GM19372 (cell line): ENCODE measurements around the gene PRPF8.

Experiments used
- ATAC-seq: cut with Tn5 transposase; IDR thresholded peaks from one replicate; pipeline ENCODE4 v1.9.1; 2021; ENCODE audit warnings: mild to moderate bottlenecking, low read depth, moderate library complexity; ENCODE audit not compliant: unreplicated experiment

Gene PRPF8

DNA sequence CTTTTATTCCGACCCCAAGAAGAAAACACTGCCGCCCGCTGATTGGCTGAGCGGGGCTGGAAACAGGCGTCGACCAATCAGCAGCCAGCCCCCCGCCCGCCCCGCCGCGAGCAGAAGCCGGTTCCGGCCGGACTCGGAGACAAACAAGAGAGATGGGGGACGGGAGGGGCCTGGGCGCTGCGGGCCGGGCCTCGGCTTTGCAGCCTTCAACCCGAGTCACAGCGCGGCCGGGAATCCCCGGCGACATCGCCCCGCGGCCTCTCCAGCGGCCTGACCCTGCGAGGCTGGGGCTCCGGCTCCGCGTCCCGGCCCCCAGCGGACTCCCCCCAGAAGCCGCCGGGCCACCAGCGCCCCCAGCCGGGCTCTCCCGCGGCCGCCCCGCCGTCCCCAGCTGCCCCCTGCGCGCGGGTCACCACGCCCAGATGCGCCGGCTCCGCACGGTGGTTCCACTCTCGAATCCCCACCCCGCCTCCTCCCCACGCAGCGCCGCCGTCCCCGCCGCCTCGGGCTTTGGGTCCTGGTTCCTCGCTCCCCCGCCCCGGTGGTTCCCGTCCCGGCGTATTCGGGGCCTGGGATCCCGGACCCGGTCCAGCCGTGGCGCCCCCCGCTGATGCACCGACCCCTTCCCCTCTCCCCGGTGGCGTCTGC is 55.7 kb downstream of the PRPF8 start:
- ATAC-seq = peak; percentile 56

DNA sequence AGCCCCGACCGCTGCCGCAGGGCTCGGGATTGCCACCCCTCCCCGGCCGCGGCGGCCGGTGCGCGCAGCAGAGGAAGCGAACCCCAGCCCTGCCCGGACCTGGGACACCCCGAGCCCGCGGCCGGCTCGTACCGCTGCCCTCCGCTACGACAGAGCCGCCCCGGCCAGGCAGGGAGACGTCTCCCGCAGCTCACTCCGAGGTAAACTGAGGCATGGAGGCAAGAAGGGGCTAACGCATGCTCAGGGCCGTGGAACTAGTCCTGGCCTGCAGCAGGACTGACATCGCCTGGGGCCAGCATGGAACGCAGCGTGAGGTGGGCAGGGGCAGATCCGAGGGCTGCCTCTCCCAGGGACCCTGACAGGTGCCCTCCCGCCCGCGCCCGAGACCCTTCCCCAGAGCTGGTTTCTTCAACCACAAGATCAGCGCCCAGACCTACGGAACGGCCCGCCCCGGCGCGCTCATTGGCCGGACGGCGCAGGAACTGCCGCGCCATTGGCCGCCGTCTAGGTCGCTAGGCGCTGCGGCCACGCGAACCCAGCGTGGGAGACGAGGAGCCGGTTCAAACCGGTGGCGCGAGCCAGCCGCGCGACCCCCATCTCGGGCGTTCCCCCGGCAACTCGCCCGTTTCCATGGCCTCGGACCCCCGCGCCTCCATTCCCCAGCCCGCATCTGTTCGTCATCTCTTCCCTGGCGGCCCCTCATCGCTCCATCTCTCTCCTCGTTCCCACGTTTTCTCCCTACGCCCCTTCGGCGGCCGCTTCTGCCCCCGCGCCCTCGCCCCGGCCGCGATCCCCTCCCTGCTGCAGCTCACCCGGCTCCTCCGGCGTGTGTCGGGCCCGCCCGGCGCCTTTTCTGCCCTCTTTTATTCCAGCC is 56.4 kb downstream of the PRPF8 start, which contains the start of gene SLC43A2:
Gene SLC43A2, minus strand, starts transcription at position 853 of the 874 bp plus-strand sequence. CDS start 960 bp downstream, outside the sequence.
- peak; percentile 58 for ATAC-seq

DNA sequence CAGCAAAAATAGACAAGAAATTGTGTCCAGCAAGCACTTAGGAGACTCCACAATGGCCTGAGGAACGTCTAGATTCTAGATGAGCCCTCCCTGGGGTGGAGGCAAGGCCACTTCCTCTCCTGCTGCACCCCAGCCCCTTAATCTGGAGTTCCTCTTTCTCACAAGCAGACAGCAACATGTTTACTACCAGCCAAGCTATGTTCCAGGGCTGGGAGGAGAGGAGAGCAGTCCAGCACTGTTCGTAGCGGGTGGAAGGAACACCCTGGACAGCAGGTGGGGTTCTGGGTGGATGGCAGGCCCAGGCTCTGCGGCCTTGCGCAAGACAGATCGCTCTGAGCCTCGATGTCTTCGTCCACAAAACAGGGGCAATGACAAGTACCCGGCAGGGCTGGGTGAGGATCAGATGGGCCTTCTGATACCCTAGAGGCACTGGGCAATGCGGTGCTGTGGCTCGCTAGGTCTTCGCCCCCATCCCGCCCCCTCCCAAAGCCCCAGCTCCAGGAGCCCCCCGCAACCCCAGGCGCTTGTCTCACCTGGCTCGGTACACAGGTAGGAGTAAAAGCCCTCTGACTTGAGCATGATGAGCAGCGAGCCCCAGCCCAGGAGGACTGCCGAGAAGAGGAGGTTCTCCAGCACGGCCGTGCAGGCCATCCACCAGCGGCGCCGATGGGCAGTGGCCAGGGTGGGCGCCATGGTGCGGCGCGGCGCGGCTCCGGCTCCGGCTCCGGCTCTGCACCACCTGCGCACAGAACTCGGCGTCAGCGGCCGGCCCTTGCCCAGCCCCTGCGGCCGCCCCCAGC is 57.3 kb downstream of the PRPF8 start:
- no peak for ATAC-seq

DNA sequence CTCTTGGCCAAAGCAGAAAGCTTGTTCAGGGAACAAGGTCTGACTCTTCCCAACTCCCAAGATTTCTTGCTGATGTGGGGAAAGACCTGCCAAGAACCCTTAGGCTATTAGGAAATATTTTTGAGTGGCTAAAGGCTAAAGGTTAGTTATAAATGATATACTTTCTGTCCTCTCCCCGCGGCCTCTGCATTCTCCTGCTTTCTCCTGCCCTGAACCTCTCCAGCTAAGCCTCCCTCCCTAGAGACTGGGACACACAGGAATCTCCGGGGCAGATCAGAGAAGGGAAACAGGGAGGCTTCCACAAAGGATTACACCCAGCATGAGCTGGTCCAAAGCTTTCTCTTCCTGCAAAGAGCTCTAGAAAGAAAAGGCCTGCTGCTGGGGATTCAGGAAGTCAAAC is 58.3 kb downstream of the PRPF8 start:
- no peak for ATAC-seq

DNA sequence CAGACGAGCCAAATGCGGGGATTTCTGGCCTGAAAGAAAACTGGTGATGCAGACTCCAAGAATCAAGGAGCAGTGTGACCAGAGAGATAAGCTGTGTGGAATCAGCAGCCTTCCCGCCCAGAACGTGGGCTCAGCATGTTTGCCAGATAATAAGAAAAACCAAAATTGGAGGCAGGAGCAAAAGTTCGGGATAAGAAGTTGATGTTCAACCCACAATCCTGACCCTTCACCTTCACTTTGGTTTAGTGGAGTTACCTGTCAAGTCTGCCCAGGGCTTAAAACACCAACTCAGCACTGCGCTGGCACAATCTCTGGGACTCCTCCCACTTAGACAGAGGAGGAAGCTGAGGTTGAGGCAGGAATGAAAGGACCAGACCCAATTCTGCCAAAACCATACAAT is 59.1 kb downstream of the PRPF8 start:
- no peak for ATAC-seq

DNA sequence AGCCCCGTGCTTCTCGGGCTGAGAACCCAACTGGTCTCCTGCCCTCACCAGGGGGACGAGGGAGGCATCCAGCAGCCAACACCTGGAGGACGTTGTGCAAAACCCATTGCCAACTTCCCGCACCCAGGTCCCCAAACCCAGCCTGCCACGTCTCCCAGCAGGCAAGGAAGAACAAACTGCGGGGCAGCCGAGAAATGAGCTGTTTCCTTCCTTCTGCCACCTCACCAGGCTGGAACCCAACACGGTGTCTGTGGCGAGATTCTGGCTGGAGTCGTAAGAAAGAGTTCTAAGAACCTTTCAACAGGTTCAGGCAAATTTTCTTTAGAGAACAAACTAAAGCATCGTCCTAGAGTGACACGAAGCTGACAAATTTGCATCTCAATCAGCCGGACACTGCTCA is 59.6 kb downstream of the PRPF8 start:
- ATAC-seq = no peak

DNA sequence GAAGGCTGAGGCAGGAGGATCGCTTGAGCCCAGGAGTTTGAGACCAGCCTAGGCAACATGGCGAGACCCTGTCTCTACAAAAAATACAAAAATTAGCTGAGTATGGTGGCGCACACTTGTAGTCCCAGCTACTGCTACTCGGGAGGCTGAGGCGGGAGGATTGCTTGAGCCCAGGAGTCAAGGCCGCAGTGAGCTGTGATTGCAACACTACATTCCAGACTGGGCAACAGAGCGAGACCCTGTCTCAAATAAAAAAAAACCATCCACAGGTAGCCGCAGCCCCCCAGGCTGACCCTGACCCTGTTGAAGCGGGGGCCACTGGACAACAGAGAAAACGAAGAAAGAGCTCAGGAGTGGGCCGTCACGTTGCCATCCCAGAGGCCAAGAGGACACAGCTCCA is 60.0 kb downstream of the PRPF8 start:
- no peak for ATAC-seq

DNA sequence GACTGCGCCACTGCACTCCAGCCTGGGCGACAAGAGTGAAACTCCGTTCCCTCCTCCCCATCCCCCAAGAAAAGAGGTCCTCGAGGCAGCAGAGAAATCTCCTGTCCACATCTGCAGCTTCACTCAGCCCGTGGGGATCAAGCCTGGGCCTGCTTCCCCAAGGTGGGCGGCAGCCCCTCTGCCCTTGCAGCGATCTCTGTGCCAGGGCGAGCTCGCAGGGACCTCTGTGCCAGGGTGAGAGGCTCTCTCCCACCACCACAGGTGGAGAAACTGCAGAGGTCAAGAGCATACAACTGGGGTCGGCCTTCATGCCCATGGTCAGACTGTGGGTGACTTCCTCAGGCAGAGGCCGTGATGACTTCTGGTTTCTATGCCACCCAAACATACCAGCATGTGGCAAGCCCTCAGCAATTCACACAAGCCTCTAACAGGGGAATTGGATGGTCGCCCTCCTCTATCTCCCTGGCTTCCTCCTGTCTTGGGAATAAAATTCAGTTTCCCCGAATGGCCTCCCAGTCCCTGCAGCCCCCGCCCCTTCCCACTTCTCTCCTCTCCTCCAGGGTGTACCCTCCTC is 61.5 kb downstream of the PRPF8 start:
- ATAC-seq = no peak

DNA sequence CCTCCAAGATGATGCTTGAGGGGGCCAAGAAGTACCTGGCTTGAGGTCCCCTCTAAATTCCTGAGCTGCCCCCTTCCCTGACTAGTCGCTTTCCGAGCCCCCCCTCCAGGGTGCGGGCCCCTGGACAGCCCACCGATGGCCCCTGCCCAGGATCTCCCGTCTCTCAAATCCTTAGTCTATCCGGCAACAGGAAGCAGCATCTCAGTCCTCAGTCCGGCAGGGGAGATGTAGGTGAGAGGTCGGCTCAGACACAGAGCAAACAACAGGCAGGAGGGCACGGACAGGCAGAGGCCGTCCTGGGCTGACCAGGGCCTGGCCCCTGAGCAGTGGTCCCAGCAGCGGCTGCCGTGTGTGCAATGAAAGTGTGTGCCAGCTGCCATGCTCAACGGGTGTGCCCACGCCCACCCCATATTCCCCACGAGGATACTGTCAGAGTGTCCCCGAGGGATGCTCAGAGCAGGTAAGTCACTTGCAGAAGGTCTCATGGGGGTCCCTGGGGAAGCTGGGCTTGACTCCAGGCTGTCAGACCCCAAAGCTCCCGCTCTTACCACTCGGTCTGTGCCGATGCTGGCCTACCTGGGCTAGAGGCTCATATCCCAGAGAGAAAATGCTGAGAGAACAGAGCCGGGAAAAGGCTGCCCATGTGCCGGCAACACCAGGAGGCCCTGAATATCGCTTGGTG is 63.3 kb downstream of the PRPF8 start:
- ATAC-seq = no peak

DNA sequence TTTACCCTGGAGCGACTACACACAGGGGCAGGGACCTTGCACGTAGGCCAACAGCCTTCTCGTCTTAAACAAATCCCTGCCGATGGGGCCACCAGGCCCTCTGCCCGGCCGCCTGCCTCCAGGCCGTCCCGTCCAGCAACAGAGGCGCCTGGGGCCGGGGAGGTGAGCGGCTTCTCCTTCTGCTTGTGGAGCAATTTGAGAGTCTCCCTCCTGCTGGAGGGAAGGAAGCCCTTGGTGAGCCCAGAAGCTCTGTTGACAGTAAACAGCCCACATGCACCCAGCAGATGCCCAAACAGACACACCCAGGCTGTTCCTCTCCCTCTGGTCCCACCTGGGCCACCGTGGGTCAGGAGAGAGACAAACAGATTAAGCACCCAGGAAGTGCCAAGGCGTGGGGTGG is 64.2 kb downstream of the PRPF8 start:
- no peak for ATAC-seq

DNA sequence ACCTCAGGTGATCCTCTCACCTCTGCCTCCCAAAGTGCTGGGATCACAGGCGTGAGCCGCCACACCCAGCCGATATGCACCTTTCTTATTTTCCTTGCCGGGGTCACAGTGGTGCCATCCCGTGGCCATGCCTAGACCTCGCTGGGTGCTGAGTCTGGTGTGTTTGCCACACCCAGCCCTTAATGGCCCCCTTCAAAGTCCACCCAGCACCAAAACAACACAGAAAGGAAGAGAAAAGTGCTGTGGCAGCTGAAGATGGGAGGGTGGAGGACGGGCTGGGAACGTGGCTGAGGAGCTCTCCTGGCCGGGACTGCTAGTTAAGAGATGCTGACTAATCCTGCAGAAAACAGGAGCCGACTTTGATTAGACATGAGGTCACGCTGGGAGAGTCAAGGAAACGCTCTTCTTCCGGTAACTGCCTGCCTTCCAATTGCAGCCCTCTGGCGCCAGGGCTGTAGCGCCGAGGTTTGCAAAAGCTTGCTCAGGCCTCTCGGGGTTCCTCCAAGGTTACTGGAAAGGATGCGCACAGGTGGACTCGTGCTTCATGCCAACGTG is 67.0 kb downstream of the PRPF8 start:
- ATAC-seq = no peak

DNA sequence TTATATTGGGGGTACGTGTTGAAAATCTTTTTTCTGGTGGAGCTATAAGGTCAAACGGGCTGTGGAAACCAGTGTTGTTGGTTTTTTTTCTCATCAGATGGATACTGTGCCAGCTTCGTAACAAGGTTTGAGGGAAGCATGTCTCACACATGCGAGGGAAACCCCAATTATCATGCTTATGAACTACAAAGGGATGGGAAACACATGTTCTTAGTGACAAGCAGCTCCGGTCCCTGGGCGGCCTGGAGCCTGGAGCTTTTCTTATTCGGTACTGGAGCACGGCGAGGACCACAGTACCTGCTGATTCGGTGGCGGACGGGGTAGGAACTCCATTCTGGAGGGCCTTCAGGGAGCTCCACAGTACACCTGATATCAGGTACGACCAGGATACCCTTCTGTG is 68.6 kb downstream of the PRPF8 start:
- no peak for ATAC-seq

DNA sequence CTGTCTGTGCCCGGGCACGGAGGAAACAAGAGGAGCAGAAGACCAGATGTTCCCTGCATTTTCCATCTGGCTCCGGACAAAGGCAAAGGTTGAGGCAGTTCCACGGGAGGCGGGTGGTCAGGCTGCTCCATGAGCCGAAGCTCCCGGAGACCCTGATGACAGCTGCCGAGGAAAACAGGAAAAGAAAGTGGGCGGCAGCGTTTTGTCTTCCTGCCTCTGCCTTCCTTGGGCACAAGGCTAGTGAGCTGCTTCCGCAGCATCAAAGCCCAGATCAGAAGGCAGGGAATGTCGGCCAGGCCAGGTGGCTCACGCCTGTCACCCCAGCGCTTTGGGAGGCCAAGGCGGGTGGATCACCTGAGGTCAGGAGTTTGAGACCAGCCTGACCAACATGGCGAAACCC is 72.3 kb downstream of the PRPF8 start:
- no peak for ATAC-seq

DNA sequence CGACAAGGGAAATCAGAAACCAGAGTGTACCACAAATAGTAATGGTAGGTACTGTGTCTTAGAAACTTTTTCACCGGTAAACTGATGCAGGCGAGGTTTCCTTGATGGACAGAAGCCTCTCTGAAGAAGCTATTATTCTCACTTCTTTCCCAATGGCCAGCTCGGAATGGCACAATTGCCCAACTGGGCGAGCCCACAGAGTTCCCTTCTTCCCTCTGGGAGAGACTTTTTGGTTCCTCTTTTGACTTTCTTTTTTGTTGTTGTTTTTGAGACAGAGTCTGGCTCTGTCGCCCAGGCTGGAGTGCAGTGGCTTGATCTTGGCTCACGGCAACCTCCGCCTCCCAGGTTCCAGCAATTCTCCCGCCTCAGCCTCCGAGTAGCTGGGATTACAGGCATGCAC is 73.0 kb downstream of the PRPF8 start:
- ATAC-seq = no peak

DNA sequence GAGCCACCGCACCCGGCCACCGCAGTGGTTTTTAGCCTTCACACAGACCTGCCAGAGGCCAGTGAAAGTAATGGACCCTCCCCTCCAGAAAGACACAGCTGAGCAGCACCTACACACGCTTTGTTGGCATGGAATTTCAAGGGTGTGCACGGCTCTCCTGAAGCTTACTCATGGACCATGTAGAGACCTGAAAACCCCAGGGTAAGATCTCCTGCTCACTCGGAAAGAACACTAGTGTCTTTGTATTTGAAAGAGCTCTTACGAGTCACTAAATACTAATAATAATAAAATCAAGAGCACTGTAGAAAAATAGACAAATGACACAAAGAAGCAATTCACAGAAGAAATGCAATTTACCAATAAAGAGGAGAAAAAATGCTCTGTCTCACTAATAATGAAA is 76.0 kb downstream of the PRPF8 start:
- no peak for ATAC-seq

DNA sequence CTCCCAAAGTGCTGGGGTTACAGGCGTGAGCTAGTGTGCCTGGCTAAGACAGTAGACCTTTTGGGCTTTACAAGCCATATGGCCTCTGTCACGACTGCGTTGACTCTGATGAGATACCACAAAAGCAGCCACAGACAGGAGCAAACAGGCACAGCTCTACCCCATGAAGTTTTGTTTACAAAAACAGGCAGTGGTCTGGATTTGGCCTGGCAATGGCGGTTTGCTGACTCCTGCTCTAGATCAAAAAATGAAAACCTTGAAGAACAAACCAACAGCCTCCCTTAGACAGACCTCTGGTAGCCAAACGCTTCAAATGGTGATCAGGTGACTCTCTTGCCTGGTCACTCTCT is 76.7 kb downstream of the PRPF8 start:
- ATAC-seq = no peak

DNA sequence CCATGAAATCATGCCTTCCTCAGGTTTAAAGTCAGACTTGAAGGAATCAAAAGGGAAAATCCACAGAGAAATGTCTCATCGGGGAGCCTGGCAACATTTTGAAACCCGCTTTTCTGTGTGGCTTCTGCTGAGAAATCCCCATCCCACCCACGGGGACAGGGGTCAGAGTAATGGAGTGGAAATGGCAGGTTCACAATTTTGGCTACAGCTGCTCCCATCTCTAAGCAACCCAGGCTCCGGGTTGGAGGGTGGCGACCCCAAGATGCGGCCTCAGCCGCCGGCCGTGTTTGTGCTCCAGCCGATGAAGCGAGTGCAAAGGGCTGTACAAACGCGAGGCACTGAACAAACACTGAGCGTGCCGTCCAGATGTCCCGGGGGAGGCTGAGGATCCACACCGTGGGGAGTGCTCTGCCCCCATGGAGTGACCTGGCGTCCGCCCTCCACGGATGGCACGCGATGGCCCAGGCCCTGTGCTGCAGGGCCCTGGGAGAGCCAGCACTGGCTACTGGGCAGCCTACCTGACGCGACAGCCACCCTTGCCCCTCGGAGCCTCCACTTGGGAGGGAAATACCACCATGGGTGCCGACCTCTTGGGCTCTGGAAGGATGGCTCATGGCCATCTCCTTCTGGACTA is 78.2 kb downstream of the PRPF8 start:
- no peak for ATAC-seq

DNA sequence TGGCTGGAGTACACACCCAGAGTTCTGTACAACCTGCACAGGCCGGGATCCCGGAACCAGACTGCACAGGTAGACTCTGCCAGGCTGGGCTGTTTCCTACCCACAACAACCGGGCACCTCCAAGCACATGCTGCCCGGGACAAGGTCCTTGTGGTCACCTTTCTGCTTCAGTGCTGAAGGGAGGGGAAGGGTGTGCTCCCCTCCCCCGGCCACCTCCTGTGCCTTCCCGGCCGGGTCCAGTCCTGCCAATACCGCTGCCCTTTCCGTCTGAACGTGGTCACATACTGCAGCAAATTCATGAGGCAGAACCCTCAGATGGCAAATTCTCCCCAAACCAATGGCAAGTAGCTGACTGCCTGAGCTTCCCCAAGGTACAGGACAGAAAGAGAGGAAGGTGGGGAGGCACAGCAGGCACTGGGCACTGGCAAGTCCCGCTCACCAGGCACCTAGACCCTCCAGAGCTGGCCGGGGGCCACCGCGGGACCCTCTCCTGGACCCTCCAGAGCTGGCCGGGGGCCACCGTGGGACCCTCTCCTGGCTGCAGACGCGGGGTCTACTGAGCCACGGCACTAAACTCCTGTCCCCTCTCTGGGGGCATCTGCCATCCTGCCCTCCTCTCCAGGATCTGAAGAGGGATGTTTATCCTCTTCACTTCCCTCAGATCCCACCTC is 78.9 kb downstream of the PRPF8 start:
- no peak for ATAC-seq
